Gastroesophageal sphincter (tissue), 3 donors: ENCODE measurements around the gene SHCBP1L.

Experiments
- POLR2AphosphoS5 ChIP-seq: sonication (generic); formaldehyde crosslinking; IDR thresholded peaks from one replicate; pipeline ENCODE4 v1.6.1; 2017; ENCODE audit warnings: antibody characterized with exemption
- TF ChIP-seq, protein P1 (sequence below), 4 experiments: fragments of 200-600 bp in 2 of 4; fragments of 450-650 bp in 2 of 4; sonication (generic) in 1 of 4; IDR thresholded peaks; one replicate each; pipeline ENCODE4 v1.5.1; 2017 to 2019; ENCODE audit warnings: antibody characterized with exemption in 4 of 4, mild to moderate bottlenecking in 2 of 4, moderate library complexity in 2 of 4

DNA sequence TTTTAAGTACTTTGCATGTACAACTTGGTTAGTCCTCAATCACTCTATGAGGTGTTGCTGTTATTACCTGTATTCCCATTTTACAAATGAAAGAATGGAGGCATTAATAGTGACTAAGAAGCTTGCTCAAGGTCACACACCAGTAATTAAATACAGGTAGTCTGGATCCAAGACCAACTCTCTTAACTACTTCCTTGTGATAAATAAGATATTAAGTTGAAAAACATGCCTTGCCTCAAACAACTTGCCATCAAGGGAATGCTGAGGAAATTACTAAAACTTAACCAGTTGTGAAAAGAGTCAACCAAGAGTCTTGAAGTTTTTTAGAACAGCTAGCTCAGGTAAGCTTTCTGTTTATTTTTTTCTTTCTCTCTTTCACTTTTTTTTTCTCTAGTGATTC lies 49.3 kb upstream of the SHCBP1L start:
- TF ChIP-seq, protein P1, sequence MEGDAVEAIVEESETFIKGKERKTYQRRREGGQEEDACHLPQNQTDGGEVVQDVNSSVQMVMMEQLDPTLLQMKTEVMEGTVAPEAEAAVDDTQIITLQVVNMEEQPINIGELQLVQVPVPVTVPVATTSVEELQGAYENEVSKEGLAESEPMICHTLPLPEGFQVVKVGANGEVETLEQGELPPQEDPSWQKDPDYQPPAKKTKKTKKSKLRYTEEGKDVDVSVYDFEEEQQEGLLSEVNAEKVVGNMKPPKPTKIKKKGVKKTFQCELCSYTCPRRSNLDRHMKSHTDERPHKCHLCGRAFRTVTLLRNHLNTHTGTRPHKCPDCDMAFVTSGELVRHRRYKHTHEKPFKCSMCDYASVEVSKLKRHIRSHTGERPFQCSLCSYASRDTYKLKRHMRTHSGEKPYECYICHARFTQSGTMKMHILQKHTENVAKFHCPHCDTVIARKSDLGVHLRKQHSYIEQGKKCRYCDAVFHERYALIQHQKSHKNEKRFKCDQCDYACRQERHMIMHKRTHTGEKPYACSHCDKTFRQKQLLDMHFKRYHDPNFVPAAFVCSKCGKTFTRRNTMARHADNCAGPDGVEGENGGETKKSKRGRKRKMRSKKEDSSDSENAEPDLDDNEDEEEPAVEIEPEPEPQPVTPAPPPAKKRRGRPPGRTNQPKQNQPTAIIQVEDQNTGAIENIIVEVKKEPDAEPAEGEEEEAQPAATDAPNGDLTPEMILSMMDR (IDR thresholded peaks at IDR 0.05): no peak
- TF ChIP-seq POLR2AphosphoS5: no peak
